ENCODE results near the gene TRAF3.

The TRAF3 gene

GRCh38 chr14:102915292-102916110, 138.3 kb downstream of the TRAF3 start:
- H3K4me3 ChIP-seq (ENCODE audit: insufficient read depth, low read length, poor library complexity, severe bottlenecking): no peak overlapping the region
- H2AFZ ChIP-seq (ENCODE audit: low read depth, low read length, severe bottlenecking): no peak overlapping the region
- no peak overlapping the region for H3K9ac ChIP-seq (ENCODE audit: low read length)
- H4K20me1 ChIP-seq (ENCODE audit: low read depth, low read length): no peaks in the 10 kb centered on the region
- H3K27ac ChIP-seq (ENCODE audit: low read depth, low read length): no peak overlapping the region
- no peaks in the 10 kb centered on the region for H3K36me3 ChIP-seq (ENCODE audit: low read length)
- H3K9me3 ChIP-seq (ENCODE audit: insufficient read depth, low read length): no peaks in the 10 kb centered on the region
- no peaks in the 10 kb centered on the region for H3K27me3 ChIP-seq (ENCODE audit: low read length)
- H3K79me2 ChIP-seq (ENCODE audit: insufficient read depth, low read length): no peaks in the 10 kb centered on the region
- H3F3A ChIP-seq (ENCODE audit: insufficient read depth): no peaks in the 10 kb centered on the region
- no peak overlapping the region for H3K4me2 ChIP-seq (ENCODE audit: low read depth, low read length, poor library complexity, severe bottlenecking)
- TF ChIP-seq CTCF (IDR thresholded peaks at IDR 0.05; ENCODE audit: insufficient read depth, low read length, poor library complexity, severe bottlenecking) (no peak), EZH2phosphoT487 (conservative IDR thresholded peaks at IDR 0.05; ENCODE audit: low read length) (no peak)
- no peaks in the 10 kb centered on the region for H3K9me2 ChIP-seq (replicated peaks; ENCODE audit: insufficient read depth, low read length)

DNA sequence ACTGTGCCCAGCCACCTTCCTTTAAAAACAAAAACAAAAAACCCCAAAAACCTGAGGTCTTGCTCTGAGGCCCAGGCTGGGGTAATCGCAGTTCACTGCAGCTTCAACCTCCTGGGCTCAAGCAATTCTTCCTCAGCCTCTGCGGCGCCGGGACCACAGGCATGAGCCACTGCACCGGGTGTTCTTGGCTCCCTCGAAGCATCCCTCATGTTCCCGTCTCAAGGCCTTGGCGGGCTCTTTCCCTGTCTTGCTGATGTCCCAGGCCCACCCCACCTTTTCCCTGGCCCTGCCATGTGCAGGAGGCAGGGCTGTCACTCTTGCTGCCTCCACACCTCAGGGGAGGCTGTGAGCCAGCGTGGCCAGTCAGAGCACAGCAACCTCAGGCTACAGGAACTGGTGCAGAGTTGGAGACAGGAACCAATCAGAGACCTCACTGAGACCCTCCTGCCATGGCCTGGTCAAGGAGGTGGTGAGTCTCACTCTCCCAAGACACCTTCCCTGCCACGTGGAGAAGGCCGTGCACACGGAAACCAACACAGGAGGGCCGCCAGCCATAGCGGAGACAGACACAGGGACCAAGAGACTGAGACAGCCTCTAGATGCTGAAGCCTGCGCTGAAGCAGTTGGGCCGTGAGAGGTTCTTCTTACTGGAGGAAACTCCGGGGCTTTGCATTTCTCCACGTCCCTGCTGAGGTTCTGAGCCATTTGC, 139.3 kb downstream of the TRAF3 start:
- Histone ChIP-seq H2AFZ (ENCODE audit: low read depth, low read length, severe bottlenecking) (no peak overlapping the region), H4K20me1 (ENCODE audit: low read depth, low read length) (no peaks in the 10 kb centered on the region), H3K36me3 (ENCODE audit: low read length) (no peaks in the 10 kb centered on the region), H3F3A (ENCODE audit: insufficient read depth) (no peaks in the 10 kb centered on the region), H3K27ac (ENCODE audit: low read depth, low read length) (peak overlapping the region; percentile 62), H3K9me2 (replicated peaks; ENCODE audit: insufficient read depth, low read length) (no peaks in the 10 kb centered on the region), H3K27me3 (ENCODE audit: low read length) (no peaks in the 10 kb centered on the region), H3K4me2 (ENCODE audit: low read depth, low read length, poor library complexity, severe bottlenecking) (peak overlapping the region; percentile 24), H3K9ac (ENCODE audit: low read length) (peak overlapping the region; percentile 18; the same call in 1 of the 2 replicates), H3K4me3 (ENCODE audit: insufficient read depth, low read length, poor library complexity, severe bottlenecking) (no peak overlapping the region), H3K79me2 (ENCODE audit: insufficient read depth, low read length) (no peaks in the 10 kb centered on the region), H3K9me3 (ENCODE audit: insufficient read depth, low read length) (no peaks in the 10 kb centered on the region)
- TF ChIP-seq EZH2phosphoT487 (conservative IDR thresholded peaks at IDR 0.05; ENCODE audit: low read length) (no peak), CTCF (IDR thresholded peaks at IDR 0.05; ENCODE audit: insufficient read depth, low read length, poor library complexity, severe bottlenecking) (no peak)

- no peaks in the 10 kb centered on the region for H3K9me3 ChIP-seq (ENCODE audit: insufficient read depth, low read length)
- no peaks in the 10 kb centered on the region for H3K36me3 ChIP-seq (ENCODE audit: low read length)
- H4K20me1 ChIP-seq (ENCODE audit: low read depth, low read length): no peaks in the 10 kb centered on the region
- no peak overlapping the region for H3K4me3 ChIP-seq (ENCODE audit: insufficient read depth, low read length, poor library complexity, severe bottlenecking)
- H3K9ac ChIP-seq (ENCODE audit: low read length): no peak overlapping the region
- peak overlapping the region; percentile 24 for H3K4me2 ChIP-seq (ENCODE audit: low read depth, low read length, poor library complexity, severe bottlenecking)
- peak overlapping the region; percentile 62 for H3K27ac ChIP-seq (ENCODE audit: low read depth, low read length)
- no peaks in the 10 kb centered on the region for H3K27me3 ChIP-seq (ENCODE audit: low read length)
- H3F3A ChIP-seq (ENCODE audit: insufficient read depth): no peaks in the 10 kb centered on the region
- no peak for TF ChIP-seq CTCF (IDR thresholded peaks at IDR 0.05; ENCODE audit: insufficient read depth, low read length, poor library complexity, severe bottlenecking)
- TF ChIP-seq EZH2phosphoT487 (conservative IDR thresholded peaks at IDR 0.05; ENCODE audit: low read length): no peak
- H2AFZ ChIP-seq (ENCODE audit: low read depth, low read length, severe bottlenecking): no peak overlapping the region
- H3K79me2 ChIP-seq (ENCODE audit: insufficient read depth, low read length): no peaks in the 10 kb centered on the region
- no peaks in the 10 kb centered on the region for H3K9me2 ChIP-seq (replicated peaks; ENCODE audit: insufficient read depth, low read length)
These were observed 139.8 kb downstream of the TRAF3 start for GRCh38 chr14:102917056-102917385.
